ENCODE measurements around the gene EXOSC2. TPM values are rescaled to one million over a fixed set of nuclear protein-coding genes. Genes with fewer than 3 reads are reported as not detected.

The EXOSC2 gene
- total and polyA plus RNA-seq, 9 donors = 14.7 to 40.1 (median 33.1) TPM

- WGBS, 3 donors = 83 to 89% (median 84%) methylated on average over 4 of the region's 4 CpGs
- Histone ChIP-seq H3K27me3 (peaks cover 5% of the 10 kb centered on the region), H3K9me3 (no peaks in the 10 kb centered on the region), H3K27ac (no peak overlapping the region), H3K36me3 (no peaks in the 10 kb centered on the region), H3K4me1 (ENCODE audit: insufficient read depth) (no peaks in the 10 kb centered on the region), H3K4me3 (no peak overlapping the region)
- DNase-seq = no peak
- intact Hi-C loops (cut with DNase I) = no loop called here
- no peak for TF ChIP-seq CTCF (IDR thresholded peaks at IDR 0.05)
- TF ChIP-seq EP300 (IDR thresholded peaks at IDR 0.05) = no peak
Measured at GRCh38 chr9:130669965-130670364, 23.6 kb upstream of the EXOSC2 start.

- Histone ChIP-seq H3K36me3 (no peaks in the 10 kb centered on the region), H3K4me1 (ENCODE audit: insufficient read depth) (no peaks in the 10 kb centered on the region), H3K27ac (no peak overlapping the region), H3K27me3 (peaks cover 5% of the 10 kb centered on the region), H3K9me3 (no peaks in the 10 kb centered on the region), H3K4me3 (no peak overlapping the region)
- TF ChIP-seq POLR2A (IDR thresholded peaks at IDR 0.05) = no peak
- no peak for TF ChIP-seq EP300 (IDR thresholded peaks at IDR 0.05)
- TF ChIP-seq CTCF (IDR thresholded peaks at IDR 0.05) = no peak
- intact Hi-C loops (cut with DNase I) = no loop called here
- DNase-seq = no peak
- 79 to 82% (median 82%) methylated on average over 6 of the region's 6 CpGs for WGBS, 3 donors
Measured at GRCh38 chr9:130670644-130671043, 22.9 kb upstream of the EXOSC2 start.

- no peaks in the 10 kb centered on the region for H3K36me3 ChIP-seq
- WGBS, 3 donors = 87 to 90% (median 90%) methylated on average over 8 of the region's 8 CpGs
- H3K9me3 ChIP-seq = no peaks in the 10 kb centered on the region
- H3K4me1 ChIP-seq (ENCODE audit: insufficient read depth) = no peaks in the 10 kb centered on the region
- DNase-seq = no peak
- no peak overlapping the region for H3K4me3 ChIP-seq
- TF ChIP-seq CTCF (IDR thresholded peaks at IDR 0.05) (no peak), EP300 (IDR thresholded peaks at IDR 0.05) (no peak), POLR2A (IDR thresholded peaks at IDR 0.05) (no peak)
- no peak overlapping the region for H3K27ac ChIP-seq
- intact Hi-C loops (cut with DNase I) = no loop called here
- H3K27me3 ChIP-seq = no peaks in the 10 kb centered on the region
Measured at GRCh38 chr9:130672466-130672865, 21.1 kb upstream of the EXOSC2 start.

GRCh38 chr9:130672933-130673615 is 20.5 kb upstream of the EXOSC2 start:
- 77 to 90% (median 78%) methylated on average over 11 to 12 of the region's 12 CpGs for WGBS, 3 donors
- Histone ChIP-seq H3K9me3 (no peaks in the 10 kb centered on the region), H3K27me3 (no peaks in the 10 kb centered on the region), H3K4me3 (no peak overlapping the region), H3K27ac (no peak overlapping the region), H3K4me1 (ENCODE audit: insufficient read depth) (no peaks in the 10 kb centered on the region), H3K36me3 (no peaks in the 10 kb centered on the region)
- no peak for DNase-seq
- intact Hi-C loops (cut with DNase I) = no loop called here
- TF ChIP-seq POLR2A (IDR thresholded peaks at IDR 0.05) = no peak
- TF ChIP-seq CTCF (IDR thresholded peaks at IDR 0.05) = no peak
- TF ChIP-seq EP300 (IDR thresholded peaks at IDR 0.05) = no peak
